HG03175 (cell line): ENCODE data around the gene SARS2.
"Not testable (repeated sequence)": the region's sequence is repeated elsewhere in the genome, so short reads cannot be mapped to it uniquely, and the experiment has no call there.

Experiments used
- ATAC-seq: cut with Tn5 transposase; IDR thresholded peaks from one replicate; pipeline ENCODE4 v1.9.1; 2021; ENCODE audit warnings: mild to moderate bottlenecking, moderate library complexity; ENCODE audit not compliant: unreplicated experiment

The SARS2 gene, protein sequence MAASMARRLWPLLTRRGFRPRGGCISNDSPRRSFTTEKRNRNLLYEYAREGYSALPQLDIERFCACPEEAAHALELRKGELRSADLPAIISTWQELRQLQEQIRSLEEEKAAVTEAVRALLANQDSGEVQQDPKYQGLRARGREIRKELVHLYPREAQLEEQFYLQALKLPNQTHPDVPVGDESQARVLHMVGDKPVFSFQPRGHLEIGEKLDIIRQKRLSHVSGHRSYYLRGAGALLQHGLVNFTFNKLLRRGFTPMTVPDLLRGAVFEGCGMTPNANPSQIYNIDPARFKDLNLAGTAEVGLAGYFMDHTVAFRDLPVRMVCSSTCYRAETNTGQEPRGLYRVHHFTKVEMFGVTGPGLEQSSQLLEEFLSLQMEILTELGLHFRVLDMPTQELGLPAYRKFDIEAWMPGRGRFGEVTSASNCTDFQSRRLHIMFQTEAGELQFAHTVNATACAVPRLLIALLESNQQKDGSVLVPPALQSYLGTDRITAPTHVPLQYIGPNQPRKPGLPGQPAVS

GRCh38 chr19:38929929-38930775 is at the start of gene SARS2:
Gene SARS2, minus strand, starts transcription at chr19:38930763. Its CDS starts 27 bp downstream, at chr19:38930736.
- peak; percentile 72 for ATAC-seq

GRCh38 chr19:38979812-38980211 is 49.2 kb upstream of the SARS2 start:
- no peak for ATAC-seq

DNA sequence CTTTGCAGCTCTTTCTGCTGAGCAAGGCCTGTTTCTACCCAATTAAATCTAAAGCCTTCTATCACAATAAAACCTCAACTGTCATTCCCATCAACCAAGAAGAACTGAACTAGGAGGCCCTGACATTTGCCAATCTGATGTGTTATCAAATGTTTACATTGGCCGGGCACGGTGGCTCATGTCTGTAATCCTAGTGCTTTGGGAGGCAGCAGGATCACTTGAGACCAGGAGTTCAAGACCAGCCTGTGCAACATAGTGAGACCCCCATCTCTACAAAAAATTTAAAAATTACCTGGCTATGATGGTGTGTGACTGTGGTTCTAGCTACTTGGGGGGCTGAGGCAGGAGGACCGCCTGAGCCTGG is 47.7 kb upstream of the SARS2 start:
- ATAC-seq = no peak

GRCh38 chr19:38977445-38978325 is 47.1 kb upstream of the SARS2 start:
- ATAC-seq = peak; percentile 68

- no peak for ATAC-seq
These were observed 45.3 kb upstream of the SARS2 start for GRCh38 chr19:38975861-38976271.

- no peak for ATAC-seq
These were observed 44.8 kb upstream of the SARS2 start, which contains the start of gene FBXO17 for GRCh38 chr19:38975214-38975860. Gene FBXO17, minus strand, starts transcription at chr19:38975742. Its CDS starts 25,423 bp downstream, at chr19:38950319.

GRCh38 chr19:38974624-38975213 is 44.2 kb upstream of the SARS2 start:
- ATAC-seq = no peak

GRCh38 chr19:38971672-38972071 is 41.1 kb upstream of the SARS2 start:
- no peak for ATAC-seq

DNA sequence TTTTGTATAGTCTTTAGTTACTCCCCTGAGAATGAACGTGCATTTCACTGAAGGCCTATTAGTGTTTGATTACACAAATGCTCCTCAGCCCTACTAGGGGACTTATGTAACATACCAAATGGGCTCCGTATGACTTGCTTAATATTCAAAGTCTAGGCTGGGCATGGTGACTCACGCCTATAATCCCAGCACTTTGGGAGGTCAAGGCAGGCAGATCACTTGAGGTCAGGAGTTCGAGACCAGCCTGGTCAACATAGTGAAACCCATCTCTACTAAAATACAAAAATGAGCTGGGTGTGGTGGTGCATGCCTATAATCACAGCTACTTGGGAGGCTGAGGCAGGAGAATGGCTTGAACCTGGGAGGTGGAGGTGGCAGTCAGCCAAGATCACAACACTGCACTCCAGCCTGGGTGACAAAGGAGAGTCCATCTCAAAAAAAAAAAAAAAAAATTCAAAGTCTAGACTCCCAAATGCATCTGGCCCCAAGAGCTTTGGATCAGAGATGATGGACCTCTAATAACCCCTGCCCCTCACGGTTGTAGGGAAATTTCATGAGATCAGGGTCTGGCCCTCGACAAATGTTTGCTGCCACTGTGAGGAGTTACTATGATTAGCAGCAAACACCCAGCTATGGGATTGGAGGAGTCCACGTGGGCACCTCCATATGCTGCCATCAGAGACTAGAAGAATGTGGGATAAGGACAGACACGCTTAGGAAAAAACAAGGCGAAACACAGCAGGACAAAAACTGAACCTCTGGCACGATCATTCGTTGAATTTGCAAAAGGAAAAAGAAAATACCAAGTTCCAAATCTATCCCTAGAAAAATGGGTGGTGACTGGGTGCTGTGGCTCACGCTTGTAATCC is 40.3 kb upstream of the SARS2 start:
- no peak for ATAC-seq

DNA sequence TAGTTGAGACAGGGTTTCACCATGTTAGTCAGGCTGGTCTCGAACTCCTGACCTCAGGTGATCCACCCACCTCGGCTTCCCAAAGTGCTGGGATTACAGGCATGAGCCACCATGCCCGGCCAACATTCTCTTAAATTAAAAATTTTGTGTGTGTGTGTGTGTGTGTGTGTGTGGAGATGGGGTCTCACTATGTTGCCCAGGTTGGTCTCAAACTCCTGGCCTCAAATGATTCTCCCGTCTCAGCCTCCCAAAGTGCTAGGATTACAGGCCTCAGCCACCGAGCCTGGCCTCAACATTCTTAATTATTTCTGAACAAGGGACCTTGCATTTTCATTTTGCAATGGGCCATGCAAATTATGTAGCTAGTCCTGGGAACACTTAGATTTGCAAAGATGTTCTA is 35.6 kb upstream of the SARS2 start:
- ATAC-seq = not testable (repeated sequence)

GRCh38 chr19:38964738-38965137 is 34.2 kb upstream of the SARS2 start:
- no peak for ATAC-seq

- no peak for ATAC-seq
These were observed 29.1 kb upstream of the SARS2 start for GRCh38 chr19:38959618-38960017.

DNA sequence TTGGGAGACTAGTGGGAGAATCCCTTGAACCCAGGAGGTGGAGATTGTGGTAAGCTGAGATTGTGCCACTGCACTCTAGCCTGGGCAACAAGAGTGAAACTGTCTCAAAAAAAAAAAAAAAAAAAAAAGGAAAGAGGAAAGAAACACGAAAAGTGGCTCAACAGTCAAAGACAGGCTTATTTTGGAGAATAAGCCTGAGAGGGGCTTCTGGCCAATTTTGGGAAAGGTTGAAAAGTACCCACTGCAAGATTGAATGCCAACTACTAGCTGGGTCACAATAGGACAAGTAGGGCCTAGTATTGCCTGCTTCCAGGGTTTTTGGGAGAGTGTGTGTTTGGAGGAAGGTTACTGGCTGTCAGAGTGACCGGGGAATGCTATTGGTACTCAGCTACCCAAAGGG is 27.7 kb upstream of the SARS2 start:
- ATAC-seq = no peak

GRCh38 chr19:38956264-38956663 is 25.7 kb upstream of the SARS2 start:
- ATAC-seq = no peak

- ATAC-seq = no peak
These were observed 23.1 kb upstream of the SARS2 start for GRCh38 chr19:38953677-38954076.

GRCh38 chr19:38952395-38953165 is 22.0 kb upstream of the SARS2 start:
- no peak for ATAC-seq

- ATAC-seq = no peak
These were observed 20.6 kb upstream of the SARS2 start for GRCh38 chr19:38951187-38951586.
